Thyroid gland (tissue), 4 donors: ENCODE results near the gene PIP5K1C.

ENCODE experiments used
- CTCF ChIP-seq, 6 experiments: fragments of 200-600 bp in 3 of 6; fragments of 450-650 bp in 3 of 6; sonication (generic) in 3 of 6; IDR thresholded peaks; one replicate each; pipeline ENCODE4 v1.5.1; 2016 to 2019; ENCODE audit warnings: antibody characterized with exemption in 6 of 6, mild to moderate bottlenecking in 2 of 6, inconsistent platforms in 1 of 6, moderate library complexity in 1 of 6
- POLR2A ChIP-seq, 2 donors: fragments of 450-650 bp; IDR thresholded peaks; one replicate each; pipeline ENCODE4 v1.6.1; 2017; ENCODE audit warnings: antibody characterized with exemption in 2 of 2, mild to moderate bottlenecking in 2 of 2, moderate library complexity in 1 of 2

GRCh38 chr19:3618811-3619630 lies 81.2 kb downstream of the PIP5K1C start:
- no peak for TF ChIP-seq CTCF (IDR thresholded peaks at IDR 0.05)
- TF ChIP-seq POLR2A (IDR thresholded peaks at IDR 0.05) = no peak
